OCI-LY7 (cell line): ENCODE measurements around the gene HOXB6. TPM values are rescaled to one million over a fixed set of nuclear protein-coding genes. Genes with fewer than 3 reads are reported as not detected.
A peak's percentile ranks its signal among the peaks of the same experiment; 100 is the strongest.

Experiments
- BruUV-seq: library from RNA; stranded (reverse); fragments of 400-500 nt; replicated peaks from 2 replicates; lab custom pipeline; 2021; lab: Mats Ljungman, UMichigan
- CTCF ChIA-PET: fragments of 300-600 bp; sonication (Branson Sonifier 250); formaldehyde crosslinking; loops from one replicate; lab custom pipeline; 2022; ENCODE audit warnings: antibody characterized with exemption; ENCODE audit not compliant: unreplicated experiment; lab: Charles Lee
- POLR2A ChIA-PET: fragments of 300-600 bp; sonication (Branson Sonifier 250); formaldehyde crosslinking; loops from one replicate; lab custom pipeline; 2022; ENCODE audit warnings: antibody characterized with exemption; lab: Charles Lee
- DNase-seq: peaks from one replicate; pipeline ENCODE4 v3.0.0-alpha.2; 2015; ENCODE audit warnings: low spot score
- H2AFZ ChIP-seq: fragments of 200-600 bp; sonication (generic), shearing (Covaris generic); 2 replicates; pipeline ENCODE4 v1.6.1; 2014; ENCODE audit warnings: mild to moderate bottlenecking, antibody characterized with exemption, low read length, moderate library complexity
- H3K27ac ChIP-seq: fragments of 200-600 bp; sonication (generic); 2 replicates; pipeline ENCODE4 v1.5.1; 2014; ENCODE audit warnings: mixed run types, low read depth, mild to moderate bottlenecking, moderate library complexity, low read length, inconsistent platforms; ENCODE audit not compliant: poor library complexity, severe bottlenecking
- H3K36me3 ChIP-seq: fragments of 200-600 bp; sonication (generic); 2 replicates; pipeline ENCODE4 v1.6.1; 2014; ENCODE audit warnings: mild to moderate bottlenecking, antibody characterized with exemption, low read length, moderate library complexity, mixed read lengths; ENCODE audit not compliant: insufficient read depth
- H3K4me1 ChIP-seq: fragments of 200-600 bp; sonication (generic); 2 replicates; pipeline ENCODE4 v1.5.1; 2014; ENCODE audit warnings: mild to moderate bottlenecking, low read length; ENCODE audit not compliant: insufficient read depth, poor library complexity, severe bottlenecking
- H3K4me2 ChIP-seq: fragments of 200-600 bp; sonication (generic); 2 replicates; pipeline ENCODE4 v1.6.1; 2014; ENCODE audit warnings: mild to moderate bottlenecking, low read length
- H3K4me3 ChIP-seq: fragments of 200-600 bp; sonication (generic); 2 replicates; pipeline ENCODE4 v1.5.1; 2014; ENCODE audit warnings: mild to moderate bottlenecking, low read depth, low read length; ENCODE audit not compliant: poor library complexity, severe bottlenecking
- H3K79me2 ChIP-seq: fragments of 200-600 bp; sonication (generic); 2 replicates; pipeline ENCODE4 v1.6.1; 2016; ENCODE audit warnings: low read depth, mild to moderate bottlenecking, low read length, moderate library complexity, mixed read lengths; ENCODE audit not compliant: insufficient read depth
- H3K9me2 ChIP-seq: fragments of 200-600 bp; sonication (generic); 2 replicates; pipeline ENCODE4 v1.6.1; 2016; ENCODE audit warnings: mild to moderate bottlenecking, low read length, mixed read lengths; ENCODE audit not compliant: insufficient read depth
- H3K9me3 ChIP-seq: fragments of 200-600 bp; sonication (generic); 2 replicates; pipeline ENCODE4 v1.6.1; 2014; ENCODE audit warnings: mild to moderate bottlenecking, mixed run types, low read length, mixed read lengths
- H4K20me1 ChIP-seq: fragments of 200-600 bp; sonication (generic); 2 replicates; pipeline ENCODE4 v1.6.1; 2014; ENCODE audit warnings: mild to moderate bottlenecking, antibody characterized with exemption, low read length, moderate library complexity, mixed read lengths; ENCODE audit not compliant: insufficient read depth
- EZH2phosphoT487 ChIP-seq: fragments of 200-600 bp; sonication (generic); IDR thresholded peaks from 2 replicates; pipeline ENCODE4 v1.6.1; 2018; ENCODE audit warnings: low read depth, borderline replicate concordance, mild to moderate bottlenecking, mixed run types, antibody characterized with exemption, low read length, moderate library complexity, mixed read lengths
- intact Hi-C: fragments of 100-400 bp; cut with micrococcal nuclease; formaldehyde crosslinking; loops from one replicate; pipeline ENCODE4 v1.10.0; 2022; ENCODE audit not compliant: unreplicated experiment
- total RNA-seq, 2 experiments: library from RNA; depleted of rRNA in 1 of 2; stranded (reverse); fragments of >200 nt in 1 of 2; shearing (Covaris generic) in 1 of 2; gene quantifications; 2 replicates each; pipeline ENCODE4 v1.2.3, GENCODE V29; 2014 to 2022
- TF ChIP-seq, protein P1 (sequence below): fragments of 200-600 bp; sonication (generic); conservative IDR thresholded peaks from 2 replicates; pipeline ENCODE4 v1.5.1; 2014; ENCODE audit warnings: mild to moderate bottlenecking, antibody characterized with exemption, low read length, moderate library complexity, mixed read lengths

The HOXB6 gene
- total RNA-seq, 2 experiments from 2014 or later, result not detected

DNA sequence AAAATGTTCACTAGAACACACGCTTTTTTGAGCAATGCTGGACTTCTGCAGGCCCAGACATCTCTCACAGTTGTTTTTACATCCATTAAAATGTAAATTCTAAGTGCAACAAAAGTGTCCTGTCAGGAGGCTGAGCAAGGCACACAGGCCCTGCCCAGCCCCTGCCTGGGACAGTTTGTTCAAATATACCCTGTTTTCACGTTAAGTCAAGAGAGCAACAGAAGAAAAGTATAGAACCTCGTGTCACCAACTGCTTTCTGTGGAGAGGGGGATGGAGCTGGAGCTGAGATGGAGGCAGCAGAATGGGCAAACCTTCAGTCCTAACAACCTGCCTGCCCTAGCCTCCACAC is 55.5 kb downstream of the HOXB6 start:
- ChIA-PET CTCF (no interaction called here), POLR2A (interaction anchor here (0.7 kb wide), 1 partner anchor 160 kb away, joined by 3 read pairs; no protein-coding TSS in a partner anchor)
- Histone ChIP-seq H4K20me1 (no peaks in the 10 kb centered on the region), H3K36me3 (peaks cover 12% of the 10 kb centered on the region; the same call in 1 of the 2 replicates), H3K79me2 (no peaks in the 10 kb centered on the region), H3K4me2 (no peak overlapping the region), H3K4me3 (no peak overlapping the region), H3K9me2 (no peaks in the 10 kb centered on the region), H3K27ac (no peak overlapping the region), H2AFZ (no peak overlapping the region), H3K9me3 (no peaks in the 10 kb centered on the region), H3K4me1 (no peaks in the 10 kb centered on the region)
- DNase-seq, result no peak
- BruUV-seq, result TSS peak; percentile 47
- intact Hi-C loops, result no loop called here
- TF ChIP-seq, protein P1, sequence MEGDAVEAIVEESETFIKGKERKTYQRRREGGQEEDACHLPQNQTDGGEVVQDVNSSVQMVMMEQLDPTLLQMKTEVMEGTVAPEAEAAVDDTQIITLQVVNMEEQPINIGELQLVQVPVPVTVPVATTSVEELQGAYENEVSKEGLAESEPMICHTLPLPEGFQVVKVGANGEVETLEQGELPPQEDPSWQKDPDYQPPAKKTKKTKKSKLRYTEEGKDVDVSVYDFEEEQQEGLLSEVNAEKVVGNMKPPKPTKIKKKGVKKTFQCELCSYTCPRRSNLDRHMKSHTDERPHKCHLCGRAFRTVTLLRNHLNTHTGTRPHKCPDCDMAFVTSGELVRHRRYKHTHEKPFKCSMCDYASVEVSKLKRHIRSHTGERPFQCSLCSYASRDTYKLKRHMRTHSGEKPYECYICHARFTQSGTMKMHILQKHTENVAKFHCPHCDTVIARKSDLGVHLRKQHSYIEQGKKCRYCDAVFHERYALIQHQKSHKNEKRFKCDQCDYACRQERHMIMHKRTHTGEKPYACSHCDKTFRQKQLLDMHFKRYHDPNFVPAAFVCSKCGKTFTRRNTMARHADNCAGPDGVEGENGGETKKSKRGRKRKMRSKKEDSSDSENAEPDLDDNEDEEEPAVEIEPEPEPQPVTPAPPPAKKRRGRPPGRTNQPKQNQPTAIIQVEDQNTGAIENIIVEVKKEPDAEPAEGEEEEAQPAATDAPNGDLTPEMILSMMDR, result no peak
- no peak for TF ChIP-seq EZH2phosphoT487

DNA sequence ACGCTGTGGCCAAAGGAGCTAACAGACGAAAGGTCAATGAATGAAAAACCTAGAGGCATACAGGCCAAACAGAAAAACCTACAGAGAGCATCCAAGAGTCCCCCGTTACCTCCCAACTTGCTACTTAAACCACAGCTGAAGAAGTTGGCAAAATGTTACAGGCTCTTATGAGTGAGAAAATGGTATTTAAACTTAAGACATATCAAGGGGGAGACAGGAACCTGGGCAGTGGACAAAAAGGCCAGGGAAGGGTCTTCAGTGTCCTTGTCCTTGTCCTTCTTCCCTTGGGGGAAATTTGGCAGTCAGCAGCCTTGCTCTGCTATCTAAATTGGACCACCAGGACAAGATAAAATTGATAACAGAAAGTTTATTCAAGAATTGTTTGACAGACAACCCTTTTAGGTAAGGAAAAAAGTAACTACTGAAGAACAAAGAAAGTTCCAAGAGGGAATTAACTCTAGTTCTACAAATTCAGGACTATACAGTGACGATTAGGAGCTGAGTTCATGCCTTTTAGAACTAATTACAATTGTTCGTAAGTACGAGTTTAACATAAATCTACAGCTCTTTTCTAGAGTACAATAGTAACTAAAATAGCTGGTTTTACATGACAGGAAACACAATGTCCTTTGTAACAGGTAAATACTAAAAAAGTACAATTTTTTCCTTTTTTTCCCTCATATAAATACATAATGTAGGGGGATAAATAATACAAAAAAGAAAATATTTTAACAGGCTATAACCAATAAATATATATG is 56.1 kb downstream of the HOXB6 start:
- POLR2A ChIA-PET, result interaction anchor here (0.7 kb wide), 1 partner anchor 160 kb away, joined by 3 read pairs; no protein-coding TSS in a partner anchor
- no peaks in the 10 kb centered on the region for H3K79me2 ChIP-seq
- H3K27ac ChIP-seq, result no peak overlapping the region
- no peak overlapping the region for H3K4me3 ChIP-seq
- H4K20me1 ChIP-seq, result no peaks in the 10 kb centered on the region
- H3K4me2 ChIP-seq, result no peak overlapping the region
- no peak overlapping the region for H2AFZ ChIP-seq
- no peak for TF ChIP-seq EZH2phosphoT487
- TF ChIP-seq, protein P1, result no peak
- CTCF ChIA-PET, result interaction anchor here (0.6 kb wide), 1 partner anchor 29 kb away, joined by 6 read pairs; no protein-coding TSS in a partner anchor
- peaks cover 12% of the 10 kb centered on the region; the same call in 1 of the 2 replicates for H3K36me3 ChIP-seq
- no peaks in the 10 kb centered on the region for H3K9me2 ChIP-seq
- intact Hi-C loops, result no loop called here
- H3K9me3 ChIP-seq, result no peaks in the 10 kb centered on the region
- DNase-seq, result no peak
- BruUV-seq, result no TSS peak
- H3K4me1 ChIP-seq, result no peaks in the 10 kb centered on the region
